H1 (cell line): ENCODE results near the gene PTPRG.

Experiments
- CREB1 ChIP-seq: IDR thresholded peaks from 2 replicates; pipeline ENCODE4 v1.6.1; 2012; ENCODE audit warnings: inconsistent platforms
- EP300 ChIP-seq, 2 experiments: IDR thresholded peaks; 1 replicate in 1 of 2; 2 replicates in 1 of 2; pipeline ENCODE4 v1.6.1; 2011 to 2012; ENCODE audit warnings: low read depth in 2 of 2, low read length in 2 of 2, mild to moderate bottlenecking in 2 of 2, borderline replicate concordance in 1 of 2, inconsistent platforms in 1 of 2, moderate library complexity in 1 of 2
- EZH2 ChIP-seq: fragments of 200-600 bp; sonication (generic); IDR thresholded peaks from 2 replicates; pipeline ENCODE4 v1.7.1; 2012; ENCODE audit warnings: low read depth, mild to moderate bottlenecking, moderate library complexity, low read length, inconsistent platforms; ENCODE audit not compliant: severe bottlenecking
- HDAC2 ChIP-seq, 2 experiments: fragments of 300-600 bp in 1 of 2; sonication (generic) in 1 of 2; IDR thresholded peaks; 2 replicates each; pipeline ENCODE4 v1.6.1; 2011 to 2012; ENCODE audit warnings: low read depth in 2 of 2, low read length in 2 of 2, mild to moderate bottlenecking in 2 of 2, moderate library complexity in 2 of 2, borderline replicate concordance in 1 of 2, inconsistent platforms in 1 of 2
- POLR2A ChIP-seq, 2 experiments: IDR thresholded peaks; 1 replicate in 1 of 2; 2 replicates in 1 of 2; pipeline ENCODE4 v1.6.1; 2011; ENCODE audit warnings: low read depth in 2 of 2, low read length in 2 of 2, mild to moderate bottlenecking in 2 of 2; ENCODE audit errors: control extremely low read depth in 1 of 2
- POLR2AphosphoS5 ChIP-seq: IDR thresholded peaks from 2 replicates; pipeline ENCODE4 v1.6.1; 2011; ENCODE audit warnings: low read depth, low read length
- TAF1 ChIP-seq: IDR thresholded peaks from 2 replicates; pipeline ENCODE4 v1.6.1; 2011; ENCODE audit warnings: mild to moderate bottlenecking, low read depth, low read length
- TF ChIP-seq, protein P1 (sequence below), 3 experiments: IDR thresholded peaks; 1 replicate in 2 of 3; 2 replicates in 1 of 3; pipeline versions ENCODE4 v1.5.1 to v1.6.1; 2011; ENCODE audit warnings: low read length in 3 of 3, mild to moderate bottlenecking in 3 of 3, inconsistent platforms in 2 of 3, low read depth in 1 of 3, moderate library complexity in 1 of 3; ENCODE audit not compliant: insufficient read depth in 1 of 3; ENCODE audit errors: control extremely low read depth in 1 of 3
- TF ChIP-seq, protein P2 (sequence below): IDR thresholded peaks from 2 replicates; pipeline ENCODE4 v1.6.1; 2012; ENCODE audit warnings: inconsistent platforms

DNA sequence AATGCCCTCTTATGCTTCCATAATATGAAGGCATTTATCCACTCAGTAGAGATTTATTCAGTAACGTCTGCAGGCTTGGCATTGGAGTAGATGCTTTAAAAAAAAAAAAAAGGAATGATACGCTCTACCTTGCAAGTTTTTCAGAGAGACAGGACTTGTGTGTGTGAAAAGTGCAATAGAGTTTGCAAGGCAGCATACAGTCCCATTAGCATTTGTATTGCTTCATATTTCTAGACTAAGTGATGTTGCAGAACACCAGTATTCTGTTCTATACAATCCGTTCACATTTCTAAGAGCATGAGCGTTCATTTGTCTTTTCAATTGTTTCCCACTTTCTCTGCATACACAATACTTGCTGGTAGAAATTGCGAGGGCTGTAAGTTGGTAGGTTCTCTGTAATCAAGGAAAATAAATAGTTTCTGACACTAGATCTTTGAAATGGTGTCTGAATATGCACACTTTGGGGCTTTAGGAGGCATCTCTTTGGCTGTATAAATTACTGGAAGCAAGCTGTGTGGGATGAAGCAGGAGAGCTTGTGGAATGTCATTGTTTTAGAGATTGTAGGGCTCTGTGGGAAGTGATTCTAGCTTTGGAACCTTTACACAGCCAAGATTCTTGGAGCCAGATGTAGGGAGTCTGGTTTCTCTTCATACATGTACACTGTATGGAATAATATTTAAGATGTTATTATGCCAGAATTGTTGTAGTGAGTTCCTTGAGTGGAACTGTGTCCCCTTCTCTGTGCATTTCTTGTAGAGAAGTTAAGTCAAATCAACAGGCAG, 549.3 kb downstream of the PTPRG start:
- TF ChIP-seq, protein P1, sequence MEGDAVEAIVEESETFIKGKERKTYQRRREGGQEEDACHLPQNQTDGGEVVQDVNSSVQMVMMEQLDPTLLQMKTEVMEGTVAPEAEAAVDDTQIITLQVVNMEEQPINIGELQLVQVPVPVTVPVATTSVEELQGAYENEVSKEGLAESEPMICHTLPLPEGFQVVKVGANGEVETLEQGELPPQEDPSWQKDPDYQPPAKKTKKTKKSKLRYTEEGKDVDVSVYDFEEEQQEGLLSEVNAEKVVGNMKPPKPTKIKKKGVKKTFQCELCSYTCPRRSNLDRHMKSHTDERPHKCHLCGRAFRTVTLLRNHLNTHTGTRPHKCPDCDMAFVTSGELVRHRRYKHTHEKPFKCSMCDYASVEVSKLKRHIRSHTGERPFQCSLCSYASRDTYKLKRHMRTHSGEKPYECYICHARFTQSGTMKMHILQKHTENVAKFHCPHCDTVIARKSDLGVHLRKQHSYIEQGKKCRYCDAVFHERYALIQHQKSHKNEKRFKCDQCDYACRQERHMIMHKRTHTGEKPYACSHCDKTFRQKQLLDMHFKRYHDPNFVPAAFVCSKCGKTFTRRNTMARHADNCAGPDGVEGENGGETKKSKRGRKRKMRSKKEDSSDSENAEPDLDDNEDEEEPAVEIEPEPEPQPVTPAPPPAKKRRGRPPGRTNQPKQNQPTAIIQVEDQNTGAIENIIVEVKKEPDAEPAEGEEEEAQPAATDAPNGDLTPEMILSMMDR (IDR thresholded peaks at IDR 0.05; ENCODE audit: control extremely low read depth in 1 of 3, insufficient read depth in 1 of 3, low read depth in 1 of 3, low read length in 3 of 3), result no peak
- TF ChIP-seq POLR2AphosphoS5, result no peak
- no peak for TF ChIP-seq EP300 (IDR thresholded peaks at IDR 0.05; ENCODE audit: borderline replicate concordance in 1 of 2, low read depth in 2 of 2, low read length in 2 of 2)
- TF ChIP-seq EZH2, result no peak
- TF ChIP-seq POLR2A (IDR thresholded peaks at IDR 0.05; ENCODE audit: control extremely low read depth in 1 of 2, low read depth in 2 of 2, low read length in 2 of 2), result no peak
- TF ChIP-seq TAF1, result no peak
- no peak for TF ChIP-seq HDAC2 (IDR thresholded peaks at IDR 0.05; ENCODE audit: borderline replicate concordance in 1 of 2, low read depth in 2 of 2, low read length in 2 of 2)
- TF ChIP-seq CREB1, result no peak
- TF ChIP-seq, protein P2, sequence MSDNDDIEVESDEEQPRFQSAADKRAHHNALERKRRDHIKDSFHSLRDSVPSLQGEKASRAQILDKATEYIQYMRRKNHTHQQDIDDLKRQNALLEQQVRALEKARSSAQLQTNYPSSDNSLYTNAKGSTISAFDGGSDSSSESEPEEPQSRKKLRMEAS, result no peak
